ENCODE results near the gene TNP1.

The TNP1 gene

GRCh38 chr2:216875862-216876261 lies 16.0 kb upstream of the TNP1 start:
- in situ Hi-C loops (cut with MboI; ENCODE audit: low sequenced_read_pairs): no loop called here

- in situ Hi-C loops (cut with MboI; ENCODE audit: low sequenced_read_pairs): no loop called here
Measured at GRCh38 chr2:216873573-216873972, 13.7 kb upstream of the TNP1 start.

GRCh38 chr2:216872624-216873023 lies 12.8 kb upstream of the TNP1 start:
- in situ Hi-C loops (cut with MboI; ENCODE audit: low sequenced_read_pairs): no loop called here

- in situ Hi-C loops (cut with MboI; ENCODE audit: low sequenced_read_pairs): no loop called here
Measured at GRCh38 chr2:216872040-216872439, 12.2 kb upstream of the TNP1 start.

DNA sequence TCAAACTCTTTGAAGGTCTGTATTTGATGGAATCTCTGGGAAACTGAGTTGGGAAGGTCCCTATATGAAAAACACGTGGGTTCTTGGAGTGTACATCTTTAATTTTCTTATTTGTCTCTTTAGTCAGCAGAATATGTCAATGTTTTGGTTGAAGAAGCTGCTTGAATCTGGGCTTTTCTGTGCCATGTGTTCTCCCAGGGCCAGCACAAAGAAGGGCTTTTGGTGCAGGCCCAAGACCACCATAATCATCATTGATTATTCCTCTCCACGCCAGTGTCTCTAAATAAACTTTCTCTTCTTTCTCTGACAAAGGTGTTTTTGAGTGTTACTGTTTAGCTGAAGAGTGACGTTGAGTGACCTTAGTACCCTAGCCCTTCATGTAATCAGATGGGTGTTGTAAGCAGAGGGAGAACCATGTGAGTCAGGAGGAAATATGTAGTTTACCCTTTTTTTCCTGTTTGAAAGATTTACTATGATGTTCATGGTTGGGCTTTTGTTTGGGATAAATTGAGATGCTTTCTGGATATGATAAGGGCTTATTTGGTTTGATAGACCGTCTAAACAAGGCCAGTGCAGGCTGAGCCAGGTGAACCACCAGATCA lies 11.6 kb upstream of the TNP1 start:
- in situ Hi-C loops (cut with MboI; ENCODE audit: low sequenced_read_pairs): no loop called here

GRCh38 chr2:216870508-216871332 lies 10.9 kb upstream of the TNP1 start:
- in situ Hi-C loops (cut with MboI; ENCODE audit: low sequenced_read_pairs): no loop called here

DNA sequence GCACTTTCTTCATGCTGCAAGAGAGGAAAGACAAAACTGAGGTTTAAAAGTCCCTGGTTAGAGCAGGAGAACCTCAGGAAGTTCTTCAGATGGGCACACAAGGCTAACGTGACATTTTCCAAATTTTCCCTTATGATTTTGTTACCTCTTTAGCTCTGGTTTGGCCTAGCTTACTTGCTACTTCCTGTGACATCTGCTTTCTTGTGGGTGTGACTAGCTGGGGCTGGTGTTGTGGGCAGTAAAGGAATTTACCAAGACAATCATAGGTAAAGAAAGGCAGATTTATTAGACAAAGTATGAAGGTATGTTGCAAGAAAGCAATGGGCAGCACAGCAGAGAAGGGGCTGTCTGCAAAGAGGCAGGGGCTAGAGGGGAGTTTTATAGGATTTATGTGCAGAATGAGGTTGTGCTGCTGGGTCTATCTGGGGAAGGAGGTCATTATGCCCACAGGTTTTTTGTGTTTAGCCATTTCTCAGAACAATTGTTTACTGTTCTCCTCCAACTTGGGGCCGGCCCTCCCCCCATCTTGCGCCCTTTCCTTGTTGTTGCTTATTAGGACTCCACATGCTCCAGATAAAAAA lies 6.7 kb upstream of the TNP1 start:
- in situ Hi-C loops (cut with MboI; ENCODE audit: low sequenced_read_pairs): no loop called here

GRCh38 chr2:216865658-216866057 lies 5.8 kb upstream of the TNP1 start:
- in situ Hi-C loops (cut with MboI; ENCODE audit: low sequenced_read_pairs): no loop called here

GRCh38 chr2:216863946-216864345 lies 4.1 kb upstream of the TNP1 start:
- in situ Hi-C loops (cut with MboI; ENCODE audit: low sequenced_read_pairs): no loop called here

DNA sequence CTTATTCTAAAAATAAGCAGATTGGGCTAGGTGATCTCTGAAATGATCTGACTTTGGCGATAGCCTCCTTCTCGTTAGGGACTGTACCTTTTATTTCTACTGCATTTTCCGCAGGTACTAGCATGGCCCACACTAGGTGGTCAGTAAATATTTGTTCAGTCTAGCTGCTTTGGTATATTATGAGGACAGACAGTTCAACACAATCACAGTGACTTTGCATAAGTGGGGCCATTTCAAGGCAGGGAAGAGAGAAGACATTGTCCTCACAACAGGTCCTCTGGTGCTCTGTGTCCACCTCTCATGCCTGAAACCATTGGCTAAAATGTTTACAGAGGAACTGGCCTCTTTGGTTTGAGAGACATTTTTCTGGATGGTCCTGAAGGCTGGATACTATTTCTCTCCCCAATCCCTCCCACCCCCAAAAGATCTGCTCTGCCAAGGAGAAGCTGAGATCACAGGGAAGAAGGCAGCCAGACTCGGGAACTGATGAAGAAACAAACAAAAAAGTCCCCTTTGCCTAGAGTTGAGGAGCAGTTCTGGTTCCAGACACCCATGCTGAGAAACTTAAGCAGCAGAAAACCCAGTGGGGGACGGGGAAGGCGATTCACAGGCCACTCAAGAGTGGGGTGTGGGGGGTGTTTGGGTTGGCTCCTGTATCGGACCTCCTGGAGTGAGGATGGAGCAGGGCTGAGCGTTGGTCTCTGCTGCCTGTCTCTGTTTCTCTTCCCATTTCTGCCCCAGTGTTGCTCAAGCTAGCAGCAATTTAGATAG lies 2.9 kb upstream of the TNP1 start:
- in situ Hi-C loops (cut with MboI; ENCODE audit: low sequenced_read_pairs): no loop called here

- in situ Hi-C loops (cut with MboI; ENCODE audit: low sequenced_read_pairs): no loop called here
Measured at GRCh38 chr2:216860426-216861137, 718 bp upstream of the TNP1 start.

GRCh38 chr2:216858312-216858711 lies 1.6 kb downstream of the TNP1 start:
- in situ Hi-C loops (cut with MboI; ENCODE audit: low sequenced_read_pairs): no loop called here

- in situ Hi-C loops (cut with MboI; ENCODE audit: low sequenced_read_pairs): no loop called here
Measured at GRCh38 chr2:216857131-216857550, 2.7 kb downstream of the TNP1 start.

GRCh38 chr2:216856406-216857065 lies 3.3 kb downstream of the TNP1 start:
- in situ Hi-C loops (cut with MboI; ENCODE audit: low sequenced_read_pairs): no loop called here

- in situ Hi-C loops (cut with MboI; ENCODE audit: low sequenced_read_pairs): no loop called here
Measured at GRCh38 chr2:216855605-216856004, 4.3 kb downstream of the TNP1 start.

DNA sequence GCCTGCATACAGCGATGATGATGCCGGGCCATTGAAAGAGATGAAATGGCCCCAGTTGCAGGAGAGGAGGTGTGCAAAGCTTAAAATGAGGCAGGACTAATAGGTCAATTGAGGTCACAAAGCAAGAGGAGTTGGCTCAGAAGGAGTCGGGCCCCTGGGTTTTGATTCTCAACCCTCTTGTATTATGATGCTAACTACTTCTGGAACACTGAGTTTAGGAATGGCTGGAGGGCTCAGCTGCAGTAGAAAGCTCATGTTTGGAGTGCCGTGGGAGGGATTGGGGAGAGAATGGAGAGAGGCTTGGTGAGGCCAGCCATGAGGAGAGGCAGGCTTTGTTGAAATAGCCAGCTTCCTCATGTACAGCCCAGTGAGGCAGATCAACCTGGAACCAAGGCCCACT lies 4.8 kb downstream of the TNP1 start:
- in situ Hi-C loops (cut with MboI; ENCODE audit: low sequenced_read_pairs): no loop called here

GRCh38 chr2:216851486-216852090 lies 8.3 kb downstream of the TNP1 start:
- in situ Hi-C loops (cut with MboI; ENCODE audit: low sequenced_read_pairs): no loop called here

GRCh38 chr2:216850665-216851322 lies 9.1 kb downstream of the TNP1 start:
- in situ Hi-C loops (cut with MboI; ENCODE audit: low sequenced_read_pairs): no loop called here

DNA sequence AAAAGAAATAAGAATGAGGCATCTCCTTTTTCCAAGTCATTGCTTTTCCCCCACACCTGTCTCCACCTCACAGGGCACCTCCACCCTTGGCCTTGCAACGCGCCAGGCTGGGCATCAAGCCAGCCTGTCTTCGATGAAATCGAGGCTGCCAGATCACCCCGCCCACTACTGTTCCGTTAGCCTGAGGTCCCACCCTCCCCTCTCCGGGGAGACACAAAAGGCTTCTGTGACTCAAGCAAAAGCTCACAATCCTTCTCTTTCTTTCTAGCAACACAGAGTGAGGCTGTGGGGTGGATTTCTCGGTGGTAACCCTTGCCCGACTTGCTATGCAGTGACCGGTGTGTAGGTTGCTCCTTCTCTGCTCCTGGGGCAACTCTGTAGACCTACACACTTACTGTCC lies 9.9 kb downstream of the TNP1 start:
- in situ Hi-C loops (cut with MboI; ENCODE audit: low sequenced_read_pairs): no loop called here
